Esophagus (tissue), 2 donors: ENCODE data around the gene MEPE. TPM values are rescaled to one million over a fixed set of nuclear protein-coding genes. Genes with fewer than 3 reads are reported as not detected.

Experiments
- H3K27ac ChIP-seq, 2 donors: one replicate each; pipeline ENCODE4 v1.5.1; 2013; ENCODE audit warnings: low read depth in 2 of 2, mild to moderate bottlenecking in 2 of 2, inconsistent platforms in 1 of 2, low read length in 1 of 2, moderate library complexity in 1 of 2
- H3K27me3 ChIP-seq, 2 donors: one replicate each; pipeline ENCODE4 v1.6.1; 2013; ENCODE audit warnings: low read length in 2 of 2, control low read depth in 1 of 2, mild to moderate bottlenecking in 1 of 2; ENCODE audit not compliant: insufficient read depth in 2 of 2, control insufficient read depth in 1 of 2
- H3K36me3 ChIP-seq, 2 donors: one replicate each; pipeline ENCODE4 v1.6.1; 2013; ENCODE audit warnings: low read length in 1 of 2; ENCODE audit not compliant: control insufficient read depth in 2 of 2, insufficient read depth in 2 of 2
- H3K4me1 ChIP-seq, 2 donors: one replicate each; pipeline ENCODE4 v1.6.1; 2013; ENCODE audit warnings: low read length in 1 of 2; ENCODE audit not compliant: control insufficient read depth in 2 of 2, insufficient read depth in 2 of 2
- H3K4me3 ChIP-seq, 2 donors: one replicate each; pipeline ENCODE4 v1.5.1; 2013; ENCODE audit warnings: low read length in 2 of 2, mild to moderate bottlenecking in 2 of 2, low read depth in 1 of 2, moderate library complexity in 1 of 2
- H3K9me3 ChIP-seq, 2 donors: one replicate each; pipeline ENCODE4 v1.6.1; 2013; ENCODE audit warnings: mild to moderate bottlenecking in 2 of 2, low read depth in 1 of 2, low read length in 1 of 2, moderate library complexity in 1 of 2; ENCODE audit not compliant: control insufficient read depth in 2 of 2, insufficient read depth in 1 of 2
- WGBS, 2 donors: extraction: QIAGEN DNeasy Blood & Tissue Kit; methylation state at CpG; one replicate each; pipeline ENCODE4 v1.1.7; 2013; 5-methylcytosine and 5-hydroxymethylcytosine counted together
- polyA plus RNA-seq, 2 donors: library from polyadenylated mRNA; stranded (reverse); fragments of 200-250 nt; gene quantifications; one replicate each; pipeline ENCODE4 v1.2.3, GENCODE V29; 2013
- donor health status: healthy with polysubstance abuse.
- donor health status: Bipolar disorder and iron deficiency.

MEPE gene
- polyA plus RNA-seq, 2 donors = not detected

DNA sequence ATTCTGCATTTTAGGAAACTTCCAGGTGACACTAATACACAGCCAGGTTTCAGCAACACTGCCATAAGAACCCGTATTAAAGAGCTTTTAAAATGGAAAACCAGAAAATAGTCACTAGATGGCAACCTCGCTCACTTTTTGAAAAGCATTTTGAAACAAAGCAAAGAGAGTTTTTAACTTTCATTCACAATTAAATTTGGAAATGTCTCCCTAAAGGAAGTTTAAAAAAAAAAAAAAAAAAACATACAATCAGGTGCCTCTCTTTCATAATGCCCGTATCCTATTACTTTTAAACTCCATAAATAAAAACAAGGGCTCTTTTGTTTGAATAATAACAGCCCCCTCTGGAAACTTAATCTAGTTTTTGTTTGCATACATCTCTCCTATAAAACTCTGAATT lies 20.3 kb downstream of the MEPE start:
- 2 to 3% methylated on average over 3 of the region's 3 CpGs for WGBS, 2 donors
- no peak overlapping the region for H3K27ac ChIP-seq
- no peaks in the 10 kb centered on the region for H3K9me3 ChIP-seq
- no peaks in the 10 kb centered on the region for H3K27me3 ChIP-seq
- no peaks in the 10 kb centered on the region for H3K36me3 ChIP-seq
- no peak overlapping the region for H3K4me3 ChIP-seq
- H3K4me1 ChIP-seq = no peaks in the 10 kb centered on the region

GRCh38 chr4:87853891-87854290 lies 21.1 kb downstream of the MEPE start:
- H3K27ac ChIP-seq = no peak overlapping the region
- no peak overlapping the region for H3K4me3 ChIP-seq
- H3K27me3 ChIP-seq = no peaks in the 10 kb centered on the region
- no peaks in the 10 kb centered on the region for H3K4me1 ChIP-seq
- H3K9me3 ChIP-seq = no peaks in the 10 kb centered on the region
- H3K36me3 ChIP-seq = no peaks in the 10 kb centered on the region

DNA sequence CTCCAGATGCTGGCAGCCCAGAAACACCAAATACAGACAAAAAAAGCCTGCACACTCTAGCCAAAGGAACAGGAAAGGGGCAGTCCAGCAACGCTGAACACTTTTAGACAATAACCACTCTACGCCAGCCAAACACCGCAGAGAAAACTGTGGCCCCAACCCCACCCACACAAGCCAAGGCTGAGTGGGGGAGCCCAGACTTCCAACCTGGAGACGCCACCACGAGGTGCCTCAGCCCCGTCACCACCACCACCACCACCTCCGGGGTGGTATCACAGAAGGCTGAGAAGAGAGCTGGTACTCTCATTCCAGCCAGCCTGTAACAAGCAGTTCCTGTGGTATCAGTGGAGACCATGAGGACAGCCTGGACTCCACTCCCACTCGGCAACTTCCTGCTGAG lies 22.8 kb downstream of the MEPE start:
- no peak overlapping the region for H3K27ac ChIP-seq
- no peaks in the 10 kb centered on the region for H3K36me3 ChIP-seq
- WGBS, 2 donors = 73 to 78% methylated on average over 8 of the region's 8 CpGs
- H3K4me1 ChIP-seq = no peaks in the 10 kb centered on the region
- no peak overlapping the region for H3K4me3 ChIP-seq
- H3K9me3 ChIP-seq = no peaks in the 10 kb centered on the region
- no peaks in the 10 kb centered on the region for H3K27me3 ChIP-seq

DNA sequence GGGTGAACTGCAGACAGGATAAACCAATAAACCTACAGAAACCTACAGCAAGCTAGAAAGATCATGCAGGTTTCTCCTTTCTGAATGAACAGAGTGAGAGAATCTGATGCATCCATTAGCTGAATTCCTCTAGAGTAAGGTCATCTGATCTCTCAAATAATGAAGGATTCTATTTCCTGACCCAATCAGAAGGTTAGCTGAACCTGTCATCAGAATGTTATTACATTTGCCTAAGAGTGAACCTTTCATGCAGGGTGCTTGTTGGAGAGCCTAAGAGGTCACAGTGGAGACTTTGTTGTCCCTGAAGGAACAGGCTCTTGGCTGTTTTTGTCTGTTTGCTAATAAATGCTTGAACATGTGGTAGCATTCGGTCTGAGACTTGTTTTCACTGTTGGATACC lies 24.0 kb downstream of the MEPE start:
- no peak overlapping the region for H3K27ac ChIP-seq
- H3K4me1 ChIP-seq = no peaks in the 10 kb centered on the region
- no peak overlapping the region for H3K4me3 ChIP-seq
- WGBS, 2 donors = 59 to 75% methylated on average over 1 of the region's 1 CpG
- H3K36me3 ChIP-seq = no peaks in the 10 kb centered on the region
- no peaks in the 10 kb centered on the region for H3K27me3 ChIP-seq
- H3K9me3 ChIP-seq = no peaks in the 10 kb centered on the region

DNA sequence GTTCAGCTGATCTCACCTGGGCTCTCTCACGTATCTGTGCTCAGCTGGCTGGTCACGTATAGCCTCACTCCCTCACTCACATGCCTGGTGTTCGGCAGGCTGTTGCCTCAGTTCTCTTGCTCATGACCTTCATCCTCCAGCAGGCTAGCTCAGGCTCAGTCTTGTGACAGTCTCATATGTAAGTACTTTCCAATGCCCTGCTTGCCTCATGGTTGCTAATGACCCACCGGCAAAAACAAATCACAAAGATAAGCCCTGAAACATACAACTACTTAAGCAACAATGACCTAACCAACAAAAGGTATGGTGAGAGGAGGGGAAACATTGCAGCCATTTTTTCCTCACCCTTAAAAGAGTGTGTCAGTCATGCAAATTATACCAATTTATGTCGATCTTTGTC lies 25.0 kb downstream of the MEPE start:
- Histone ChIP-seq H3K4me3 (no peak overlapping the region), H3K4me1 (no peaks in the 10 kb centered on the region), H3K27ac (no peak overlapping the region), H3K36me3 (no peaks in the 10 kb centered on the region), H3K27me3 (no peaks in the 10 kb centered on the region), H3K9me3 (no peaks in the 10 kb centered on the region)
- WGBS, 2 donors = 53 to 67% methylated on average over 5 of the region's 5 CpGs

GRCh38 chr4:87862236-87862635 lies 29.5 kb downstream of the MEPE start:
- no peak overlapping the region for H3K4me3 ChIP-seq
- no peak overlapping the region for H3K27ac ChIP-seq
- no peaks in the 10 kb centered on the region for H3K27me3 ChIP-seq
- WGBS, 2 donors = 86 to 88% methylated on average over 2 of the region's 2 CpGs
- no peaks in the 10 kb centered on the region for H3K4me1 ChIP-seq
- peaks cover 0 to 3% of the 10 kb centered on the region in 2 donors for H3K9me3 ChIP-seq
- no peaks in the 10 kb centered on the region for H3K36me3 ChIP-seq

GRCh38 chr4:87863486-87863885 lies 30.7 kb downstream of the MEPE start:
- no peak overlapping the region for H3K4me3 ChIP-seq
- H3K9me3 ChIP-seq = peaks cover 0 to 3% of the 10 kb centered on the region in 2 donors
- WGBS, 2 donors = 58 to 88% methylated on average over 15 to 23 of the region's 23 CpGs
- H3K4me1 ChIP-seq = no peaks in the 10 kb centered on the region
- H3K27ac ChIP-seq = no peak overlapping the region
- H3K27me3 ChIP-seq = no peaks in the 10 kb centered on the region
- H3K36me3 ChIP-seq = no peaks in the 10 kb centered on the region

GRCh38 chr4:87864321-87864720 lies 31.6 kb downstream of the MEPE start:
- H3K4me3 ChIP-seq = no peak overlapping the region
- no peak overlapping the region for H3K27ac ChIP-seq
- no peaks in the 10 kb centered on the region for H3K27me3 ChIP-seq
- no peaks in the 10 kb centered on the region for H3K4me1 ChIP-seq
- peaks cover 0 to 3% of the 10 kb centered on the region in 2 donors for H3K9me3 ChIP-seq
- no peaks in the 10 kb centered on the region for H3K36me3 ChIP-seq
- 96% methylated on average over 2 of the region's 2 CpGs for WGBS, 2 donors

- no peak overlapping the region for H3K27ac ChIP-seq
- H3K36me3 ChIP-seq = no peaks in the 10 kb centered on the region
- no peaks in the 10 kb centered on the region for H3K4me1 ChIP-seq
- no peaks in the 10 kb centered on the region for H3K27me3 ChIP-seq
- no peak overlapping the region for H3K4me3 ChIP-seq
- peaks cover 0 to 3% of the 10 kb centered on the region in 2 donors for H3K9me3 ChIP-seq
- WGBS, 2 donors = 43 to 49% methylated on average over 3 of the region's 3 CpGs
These were observed 32.5 kb downstream of the MEPE start for GRCh38 chr4:87865288-87865687.

- Histone ChIP-seq H3K4me1 (no peaks in the 10 kb centered on the region), H3K36me3 (no peaks in the 10 kb centered on the region), H3K27me3 (no peaks in the 10 kb centered on the region), H3K9me3 (peaks cover 0 to 3% of the 10 kb centered on the region in 2 donors), H3K4me3 (no peak overlapping the region), H3K27ac (no peak overlapping the region)
- WGBS, 2 donors = 50 to 61% methylated on average over 1 of the region's 1 CpG
These were observed 33.3 kb downstream of the MEPE start for GRCh38 chr4:87865960-87866598.
